GM23248 (cell line): ENCODE results near the gene CD84. TPM values are rescaled to one million over a fixed set of nuclear protein-coding genes. Genes with fewer than 3 reads are reported as not detected.

Source experiments
- DNase-seq: peaks from one replicate; pipeline ENCODE4 v3.0.0-alpha.2; 2015
- H2AFZ ChIP-seq: fragments of 200-600 bp; sonication (generic); 2 replicates; pipeline ENCODE4 v1.6.1; 2016; ENCODE audit warnings: antibody characterized with exemption
- H3F3A ChIP-seq: fragments of 200-600 bp; sonication (generic); 2 replicates; pipeline ENCODE4 v1.6.1; 2016; ENCODE audit warnings: mild to moderate bottlenecking, antibody characterized with exemption, mixed run types; ENCODE audit not compliant: insufficient read depth
- H3K27ac ChIP-seq: fragments of 200-600 bp; sonication (generic); 2 replicates; pipeline ENCODE4 v1.5.1; 2016; ENCODE audit warnings: mild to moderate bottlenecking
- H3K27me3 ChIP-seq: fragments of 200-600 bp; sonication (generic); replicated peaks from 2 replicates; pipeline ENCODE4 v1.6.1; 2016; ENCODE audit warnings: mild to moderate bottlenecking; ENCODE audit not compliant: insufficient read depth
- H3K36me3 ChIP-seq: fragments of 200-600 bp; sonication (generic); 2 replicates; pipeline ENCODE4 v1.6.1; 2016; ENCODE audit warnings: low read depth, mild to moderate bottlenecking
- H3K4me1 ChIP-seq: fragments of 200-600 bp; sonication (generic); 2 replicates; pipeline ENCODE4 v1.6.1; 2016; ENCODE audit warnings: mild to moderate bottlenecking; ENCODE audit not compliant: insufficient read depth
- H3K4me2 ChIP-seq: fragments of 200-600 bp; sonication (generic); one replicate; pipeline ENCODE4 v1.6.1; 2016; ENCODE audit warnings: mild to moderate bottlenecking; ENCODE audit not compliant: unreplicated experiment
- H3K4me3 ChIP-seq: fragments of 200-600 bp; sonication (generic); 2 replicates; pipeline ENCODE4 v1.5.1; 2016; ENCODE audit warnings: mild to moderate bottlenecking
- H3K79me2 ChIP-seq: fragments of 200-600 bp; sonication (generic); 2 replicates; pipeline ENCODE4 v1.6.1; 2016; ENCODE audit warnings: mild to moderate bottlenecking; ENCODE audit not compliant: insufficient read depth
- H3K9ac ChIP-seq: fragments of 200-600 bp; sonication (generic); 2 replicates; pipeline ENCODE4 v1.6.1; 2016; ENCODE audit warnings: mild to moderate bottlenecking
- H3K9me2 ChIP-seq: fragments of 200-600 bp; sonication (generic); 2 replicates; pipeline ENCODE4 v1.6.1; 2016; ENCODE audit warnings: mixed run types, mild to moderate bottlenecking, moderate library complexity; ENCODE audit not compliant: insufficient read depth
- H3K9me3 ChIP-seq: fragments of 200-600 bp; sonication (generic); one replicate; pipeline ENCODE4 v1.6.1; 2017; ENCODE audit warnings: low read depth
- H4K20me1 ChIP-seq: fragments of 200-600 bp; sonication (generic); 2 replicates; pipeline ENCODE4 v1.6.0; 2016; ENCODE audit not compliant: insufficient read depth
- EZH2 ChIP-seq: fragments of 200-600 bp; sonication (generic); IDR thresholded peaks from 2 replicates; pipeline ENCODE4 v1.6.1; 2018; ENCODE audit warnings: antibody characterized with exemption, mild to moderate bottlenecking; ENCODE audit not compliant: insufficient read depth, poor library complexity, severe bottlenecking
- EZH2phosphoT487 ChIP-seq: fragments of 200-600 bp; sonication (generic); IDR thresholded peaks from 2 replicates; pipeline ENCODE4 v1.6.1; 2018; ENCODE audit warnings: antibody characterized with exemption, moderate library complexity, mild to moderate bottlenecking, low read depth; ENCODE audit not compliant: insufficient read depth
- WGBS, 2 experiments: methylation state at CpG; one replicate each; pipeline ENCODE4 v1.1.6; 2015 to 2017; ENCODE audit warnings: low lambda C conversion rate in 2 of 2, low coverage in 1 of 2; ENCODE audit errors: missing lambda C conversion rate in 2 of 2; 5-methylcytosine and 5-hydroxymethylcytosine counted together
- in situ Hi-C: fragments of 300-500 bp; cut with MboI; formaldehyde crosslinking; loops from 2 replicates; pipeline ENCODE4 v1.15.0; 2020
- polyA plus RNA-seq: library from polyadenylated mRNA; unstranded; fragments of >200 nt; fragmentation: Nextera tagmentation; extraction: Ambion mirVana; gene quantifications from 2 replicates; pipeline ENCODE4 v1.2.1, GENCODE V29; 2016
- total RNA-seq: library from RNA; depleted of rRNA; stranded (reverse); fragments of >200 nt; shearing (Covaris generic); gene quantifications from 2 replicates; pipeline ENCODE4 v1.2.3, GENCODE V29; 2014

Gene CD84
- total and polyA plus RNA-seq, 2 experiments from 2014 or later: not detected

DNA sequence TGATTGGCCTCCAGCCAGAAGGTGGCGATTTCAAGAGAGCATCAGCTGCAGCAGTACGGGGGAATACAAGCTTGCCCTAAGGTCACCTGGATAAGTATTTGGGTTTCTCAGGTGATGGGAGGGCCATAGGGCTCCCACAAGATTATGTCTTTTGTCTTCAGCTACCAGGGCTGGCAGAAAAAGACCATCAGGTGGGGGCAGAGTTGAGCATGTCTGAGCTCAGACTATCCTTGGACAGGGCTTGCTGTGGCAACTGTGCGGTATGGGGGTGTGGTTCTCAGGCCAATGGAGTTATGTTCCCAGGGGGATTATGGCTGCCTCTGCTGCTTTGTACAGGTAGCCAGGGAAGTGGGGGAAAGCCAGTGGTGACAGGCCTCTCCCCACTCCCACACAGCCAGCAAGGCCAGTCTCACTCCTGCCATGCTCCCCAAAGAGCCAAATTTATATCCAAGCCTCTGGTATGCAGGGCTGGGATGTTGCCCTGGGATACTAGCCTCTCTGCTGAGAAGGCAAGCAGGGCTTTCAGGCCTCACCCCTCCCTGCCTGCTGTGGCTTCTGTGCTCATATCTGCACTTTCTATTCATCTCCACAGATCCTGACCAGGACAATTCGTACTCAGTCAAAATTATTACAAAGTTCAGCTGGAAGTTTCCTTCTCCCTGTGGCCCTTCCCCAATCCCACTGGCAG is 26.6 kb upstream of the CD84 start:
- Histone ChIP-seq H3K9me3 (no peaks in the 10 kb centered on the region), H2AFZ (no peak overlapping the region), H3K4me3 (no peak overlapping the region), H3F3A (no peaks in the 10 kb centered on the region), H3K9me2 (no peaks in the 10 kb centered on the region), H4K20me1 (no peaks in the 10 kb centered on the region), H3K36me3 (no peaks in the 10 kb centered on the region), H3K4me1 (no peaks in the 10 kb centered on the region), H3K27me3 (0 out of 2 replicates have a peak, but pooled peaks cover 18% of the 10 kb centered on the region), H3K27ac (no peak overlapping the region), H3K9ac (no peak overlapping the region), H3K4me2 (no peak overlapping the region), H3K79me2 (no peaks in the 10 kb centered on the region)
- TF ChIP-seq EZH2 (no peak), EZH2phosphoT487 (no peak)
- WGBS, 2 experiments: 38 to 41% methylated on average over 4 of the region's 4 CpGs
- in situ Hi-C loops: loop anchor here (10.0 kb wide), 1 partner anchor 171 kb away; no protein-coding TSS in a partner anchor
- DNase-seq: no peak

DNA sequence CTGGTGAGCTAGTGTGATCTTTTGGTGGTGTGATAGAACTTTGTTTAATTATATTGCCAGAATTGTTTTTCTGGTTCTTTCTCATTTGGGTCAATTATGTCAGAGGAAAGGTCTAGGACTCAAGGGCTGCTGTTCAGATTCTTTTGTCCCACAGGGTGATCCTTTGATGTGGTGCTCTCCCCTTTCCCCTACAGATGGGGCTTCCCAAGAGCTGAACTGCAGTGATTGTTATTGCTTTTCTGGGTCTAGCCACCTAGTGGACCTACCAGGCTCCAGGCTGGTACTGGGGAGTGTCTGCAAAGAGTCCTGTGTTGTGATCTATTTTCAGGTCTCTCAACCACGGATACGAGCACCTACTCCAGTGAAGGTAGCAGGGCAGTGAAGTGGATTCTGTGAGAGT is 25.9 kb upstream of the CD84 start:
- Histone ChIP-seq H3K4me1 (no peaks in the 10 kb centered on the region), H3K4me3 (no peak overlapping the region), H3K9me3 (no peaks in the 10 kb centered on the region), H3F3A (no peaks in the 10 kb centered on the region), H4K20me1 (no peaks in the 10 kb centered on the region), H3K9me2 (no peaks in the 10 kb centered on the region), H3K9ac (no peak overlapping the region), H3K79me2 (no peaks in the 10 kb centered on the region), H3K4me2 (no peak overlapping the region), H3K27ac (no peak overlapping the region), H2AFZ (no peak overlapping the region), H3K36me3 (no peaks in the 10 kb centered on the region), H3K27me3 (0 out of 2 replicates have a peak, but pooled peaks cover 15% of the 10 kb centered on the region)
- TF ChIP-seq EZH2: no peak
- TF ChIP-seq EZH2phosphoT487: no peak
- 61 to 72% methylated on average over 2 of the region's 2 CpGs for WGBS, 2 experiments
- in situ Hi-C loops: loop anchor here (10.0 kb wide), 1 partner anchor 170 kb away; no protein-coding TSS in a partner anchor
- no peak for DNase-seq

DNA sequence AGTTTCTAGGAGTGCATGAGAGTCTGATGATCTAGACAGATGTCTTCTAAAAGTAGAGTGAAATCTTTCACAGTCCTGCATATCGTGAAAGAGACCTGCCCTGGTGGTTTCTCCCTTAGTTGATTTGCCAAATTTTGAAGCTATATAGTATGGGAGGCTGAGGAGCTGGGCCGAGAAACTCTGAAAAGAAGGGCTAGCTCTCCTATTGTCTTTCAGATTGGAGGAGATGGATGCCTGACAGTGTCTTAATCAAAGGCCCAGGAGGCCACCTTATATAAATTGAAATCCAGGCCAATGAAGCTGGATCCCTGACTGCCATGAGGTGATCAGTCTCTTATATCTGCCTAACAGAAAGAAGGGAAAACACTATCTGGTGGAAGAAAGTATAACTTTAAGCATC is 18.4 kb upstream of the CD84 start:
- in situ Hi-C loops: no loop called here
- H3F3A ChIP-seq: no peaks in the 10 kb centered on the region
- H3K27ac ChIP-seq: no peak overlapping the region
- no peak for DNase-seq
- 13 to 19% methylated on average over 2 of the region's 2 CpGs for WGBS, 2 experiments
- no peaks in the 10 kb centered on the region for H3K4me1 ChIP-seq
- no peak overlapping the region for H3K4me2 ChIP-seq
- no peaks in the 10 kb centered on the region for H3K9me3 ChIP-seq
- no peaks in the 10 kb centered on the region for H3K9me2 ChIP-seq
- H4K20me1 ChIP-seq: no peaks in the 10 kb centered on the region
- TF ChIP-seq EZH2phosphoT487 (no peak), EZH2 (no peak)
- H3K9ac ChIP-seq: no peak overlapping the region
- H3K36me3 ChIP-seq: no peaks in the 10 kb centered on the region
- no peak overlapping the region for H3K4me3 ChIP-seq
- H3K79me2 ChIP-seq: no peaks in the 10 kb centered on the region
- no peaks in the 10 kb centered on the region for H3K27me3 ChIP-seq
- no peak overlapping the region for H2AFZ ChIP-seq

DNA sequence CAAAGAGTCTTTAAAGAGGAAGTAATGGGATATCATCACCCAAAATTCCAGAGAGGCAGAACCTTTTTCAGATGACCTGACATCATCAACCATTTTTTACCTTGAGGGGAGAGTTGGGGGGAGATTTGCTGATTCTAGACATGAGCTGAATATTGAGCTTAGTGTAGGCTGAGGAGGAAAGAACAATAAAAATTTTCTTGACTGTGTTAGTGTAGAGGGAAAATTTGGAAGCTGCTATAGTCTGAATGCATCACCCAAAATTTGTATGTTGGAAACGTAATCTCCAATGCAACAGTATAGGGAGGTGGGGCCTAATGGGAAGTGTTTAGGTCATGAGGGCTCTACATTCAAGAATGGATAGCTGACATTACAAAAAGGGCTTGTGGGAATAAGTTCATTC is 17.8 kb upstream of the CD84 start:
- H3K79me2 ChIP-seq: no peaks in the 10 kb centered on the region
- no peak overlapping the region for H3K4me3 ChIP-seq
- no peaks in the 10 kb centered on the region for H3K9me2 ChIP-seq
- 7 to 46% methylated on average over 1 of the region's 1 CpG for WGBS, 2 experiments
- no peak overlapping the region for H3K9ac ChIP-seq
- no peak overlapping the region for H3K27ac ChIP-seq
- H4K20me1 ChIP-seq: no peaks in the 10 kb centered on the region
- no peak overlapping the region for H2AFZ ChIP-seq
- no peak for TF ChIP-seq EZH2
- TF ChIP-seq EZH2phosphoT487: no peak
- H3K4me1 ChIP-seq: no peaks in the 10 kb centered on the region
- H3K9me3 ChIP-seq: no peaks in the 10 kb centered on the region
- in situ Hi-C loops: no loop called here
- H3K36me3 ChIP-seq: no peaks in the 10 kb centered on the region
- DNase-seq: no peak
- H3K4me2 ChIP-seq: no peak overlapping the region
- no peaks in the 10 kb centered on the region for H3K27me3 ChIP-seq
- H3F3A ChIP-seq: no peaks in the 10 kb centered on the region
